Testis (tissue), 3 donors: ENCODE results near the gene UNC13D. TPM values are rescaled to one million over a fixed set of nuclear protein-coding genes. Genes with fewer than 3 reads are reported as not detected.
"Not testable (repeated sequence)": the region's sequence is repeated elsewhere in the genome, so short reads cannot be mapped to it uniquely, and the experiment has no call there.

Source experiments
- DNase-seq: peaks from one replicate; pipeline ENCODE4 v3.0.0-alpha.2; 2019
- H3K27ac ChIP-seq, 2 donors: fragments of 200-600 bp; sonication (generic); one replicate each; pipeline ENCODE4 v1.5.1; 2019
- H3K27me3 ChIP-seq: fragments of 200-600 bp; sonication (generic); one replicate; pipeline ENCODE4 v1.5.1; 2019
- H3K36me3 ChIP-seq: fragments of 200-600 bp; sonication (generic); one replicate; pipeline ENCODE4 v1.5.1; 2017; ENCODE audit warnings: low read depth; ENCODE audit errors: missing control alignments
- H3K4me1 ChIP-seq: fragments of 200-600 bp; sonication (generic); one replicate; pipeline ENCODE4 v1.5.1; 2019
- H3K4me3 ChIP-seq, 2 donors: fragments of 200-600 bp; sonication (generic); one replicate each; pipeline ENCODE4 v1.5.1; 2017 to 2019
- H3K9me3 ChIP-seq: fragments of 200-600 bp; sonication (generic); one replicate; pipeline ENCODE4 v1.5.1; 2017
- CTCF ChIP-seq, 3 experiments: fragments of 450-650 bp in 2 of 3; fragments of 200-600 bp in 1 of 3; sonication (generic) in 1 of 3; IDR thresholded peaks; one replicate each; pipeline ENCODE4 v1.5.1; 2016 to 2019; ENCODE audit warnings: antibody characterized with exemption in 3 of 3, mild to moderate bottlenecking in 2 of 3, moderate library complexity in 1 of 3
- POLR2A ChIP-seq: fragments of 450-650 bp; IDR thresholded peaks from one replicate; pipeline ENCODE4 v1.6.1; 2017; ENCODE audit warnings: antibody characterized with exemption, mild to moderate bottlenecking, moderate library complexity
- WGBS, 2 donors: methylation state at CpG; one replicate each; pipeline ENCODE4 v1.1.5; 2018; 5-methylcytosine and 5-hydroxymethylcytosine counted together
- intact Hi-C: fragments of 100-400 bp; cut with DNase I; formaldehyde crosslinking; loops from one replicate; pipeline ENCODE4 v1.15.1; 2023; ENCODE audit warnings: low total_unique reads
- polyA plus RNA-seq: library from polyadenylated mRNA; stranded (reverse); fragments of 350-450 nt; fragmentation: Illumina TruSeq; extraction: RNeasy Lipid Tissue Mini Kit (QIAGEN cat#74804); gene quantifications from one replicate; pipeline ENCODE4 v1.2.3, GENCODE V29; 2014; ENCODE audit warnings: low read depth, low replicate concordance; ENCODE audit not compliant: insufficient read depth
- total RNA-seq, 2 donors: library from RNA; depleted of rRNA; stranded (reverse); fragments of >200 nt; gene quantifications; one replicate each; pipeline ENCODE4 v1.2.3, GENCODE V29; 2016

UNC13D gene
- total and polyA plus RNA-seq, 3 donors from 2014 or later, result 10.2 to 20.4 (median 15.0) TPM

- Histone ChIP-seq H3K27me3 (no peaks in the 10 kb centered on the region), H3K4me1 (peaks cover 39% of the 10 kb centered on the region), H3K27ac (peak overlapping the region in 1 of 2 donors; percentile 97), H3K9me3 (no peaks in the 10 kb centered on the region), H3K36me3 (no peaks in the 10 kb centered on the region), H3K4me3 (no peak overlapping the region)
- no peak for DNase-seq
- no peak for TF ChIP-seq POLR2A
- TF ChIP-seq CTCF (IDR thresholded peaks at IDR 0.05), result no peak
- intact Hi-C loops, result no loop called here
- 68 to 78% methylated on average over 7 of the region's 7 CpGs for WGBS, 2 donors
These were observed 9.2 kb upstream of the UNC13D start for GRCh38 chr17:75853433-75853832.

- H3K36me3 ChIP-seq, DNase-seq, H3K4me3 ChIP-seq, H3K27ac ChIP-seq, H3K27me3 ChIP-seq, H3K9me3 ChIP-seq, intact Hi-C loops: not testable (repeated sequence)
- WGBS, 2 donors, result 92 to 97% methylated on average over 15 of the region's 15 CpGs
- peaks cover 48% of the 10 kb centered on the region for H3K4me1 ChIP-seq
These were observed 7.4 kb upstream of the UNC13D start for GRCh38 chr17:75851693-75851991.

- intact Hi-C loops, result no loop called here
- H3K9me3 ChIP-seq, result no peaks in the 10 kb centered on the region
- no peak overlapping the region for H3K4me3 ChIP-seq
- 85 to 89% methylated on average over 12 of the region's 12 CpGs for WGBS, 2 donors
- TF ChIP-seq CTCF (IDR thresholded peaks at IDR 0.05) (no peak), POLR2A (no peak)
- H3K4me1 ChIP-seq, result peaks cover 43% of the 10 kb centered on the region
- no peaks in the 10 kb centered on the region for H3K36me3 ChIP-seq
- H3K27ac ChIP-seq, result no peak overlapping the region
- no peak for DNase-seq
- H3K27me3 ChIP-seq, result no peaks in the 10 kb centered on the region
These were observed 6.9 kb upstream of the UNC13D start for GRCh38 chr17:75850928-75851692.

GRCh38 chr17:75849724-75850123, 5.5 kb upstream of the UNC13D start:
- intact Hi-C loops, result loop anchor here (10.0 kb wide), 1 partner anchor 75 kb away; a partner anchor contains a TSS
- TF ChIP-seq POLR2A (no peak), CTCF (IDR thresholded peaks at IDR 0.05) (no peak)
- peak overlapping the region; percentile 67 to 79 for H3K27ac ChIP-seq
- WGBS, 2 donors, result 40 to 58% methylated on average over 5 to 9 of the region's 9 CpGs
- H3K27me3 ChIP-seq, result no peaks in the 10 kb centered on the region
- peaks cover 54% of the 10 kb centered on the region for H3K4me1 ChIP-seq
- DNase-seq, result no peak
- H3K36me3 ChIP-seq, result no peaks in the 10 kb centered on the region
- H3K4me3 ChIP-seq, result no peak overlapping the region
- H3K9me3 ChIP-seq, result no peaks in the 10 kb centered on the region

- 31 to 64% methylated on average over 11 of the region's 11 CpGs for WGBS, 2 donors
- no peak overlapping the region for H3K4me3 ChIP-seq
- TF ChIP-seq CTCF (IDR thresholded peaks at IDR 0.05), result no peak
- TF ChIP-seq POLR2A, result no peak
- intact Hi-C loops, result loop anchor here (10.0 kb wide), 1 partner anchor 74 kb away; a partner anchor contains a TSS
- H3K27me3 ChIP-seq, result no peaks in the 10 kb centered on the region
- no peak for DNase-seq
- H3K27ac ChIP-seq, result peak overlapping the region; percentile 67 to 79
- no peaks in the 10 kb centered on the region for H3K36me3 ChIP-seq
- H3K9me3 ChIP-seq, result no peaks in the 10 kb centered on the region
- peaks cover 54% of the 10 kb centered on the region for H3K4me1 ChIP-seq
These were observed 5.1 kb upstream of the UNC13D start for GRCh38 chr17:75849279-75849646.
